ENCODE data around the gene ATG4B. TPM values are rescaled to one million over a fixed set of nuclear protein-coding genes. Genes with fewer than 3 reads are reported as not detected.

ATG4B gene
- total and polyA plus RNA-seq, 2 donors (not counting 3 experiments of a cell fraction or from before 2014, with no cell fraction given) = 83.6 to 113 TPM

DNA sequence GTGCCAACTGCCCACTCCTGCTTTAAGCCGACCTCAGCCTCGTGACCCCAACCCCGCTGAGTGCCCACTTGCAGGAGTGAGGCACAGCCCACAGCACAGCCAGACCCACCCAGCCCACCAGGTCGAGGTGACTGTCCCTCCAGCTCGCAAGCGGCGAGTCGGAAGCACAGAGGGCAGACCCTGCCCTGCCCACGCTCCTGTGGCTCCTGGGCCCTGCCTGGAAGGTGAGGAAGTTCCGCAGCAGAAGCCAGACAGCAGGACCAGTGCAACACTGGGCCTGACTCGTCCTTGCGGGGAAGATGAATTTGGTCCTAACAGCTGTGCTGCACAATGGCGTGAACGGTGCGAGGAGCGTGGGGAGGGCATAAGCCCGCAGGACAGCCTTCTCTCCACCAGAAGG lies 39.2 kb downstream of the ATG4B start:
- Histone ChIP-seq H3K4me2 (ENCODE audit: insufficient read depth, low read length) (no peak overlapping the region), H3K4me1 (ENCODE audit: control insufficient read depth, extremely low read depth, insufficient read depth, low read length) (peaks cover 11% of the 10 kb centered on the region), H4K20me1 (replicated peaks; ENCODE audit: control insufficient read depth, extremely low read depth, insufficient read depth, low read length) (no peaks in the 10 kb centered on the region), H3K4me3 (replicated peaks in 1 of 3; ENCODE audit: insufficient read depth in 1 of 3, low read depth in 1 of 3, low read length in 3 of 3) (no peak overlapping the region), H3K9me3 (replicated peaks; ENCODE audit: control insufficient read depth, insufficient read depth, low read length) (no peaks in the 10 kb centered on the region), H3K9ac (replicated peaks; ENCODE audit: extremely low read depth, insufficient read depth, low read length) (no peak overlapping the region), H3K79me2 (ENCODE audit: control insufficient read depth, insufficient read depth, low read length) (peaks cover 3% of the 10 kb centered on the region), H3K9me1 (replicated peaks; ENCODE audit: control insufficient read depth, extremely low read depth, insufficient read depth, low read length) (no peaks in the 10 kb centered on the region), H3K27me3 (ENCODE audit: control insufficient read depth in 2 of 2, insufficient read depth in 2 of 2, low read length in 2 of 2) (no peaks in the 10 kb centered on the region), H3K27ac (ENCODE audit: insufficient read depth, low read depth, low read length) (no peak overlapping the region), H2AFZ (ENCODE audit: low read depth, low read length) (no peak overlapping the region), H3K36me3 (ENCODE audit: control insufficient read depth in 2 of 2, extremely low read depth in 1 of 2, insufficient read depth in 2 of 2, low read length in 2 of 2) (peaks cover 2 to 28% of the 10 kb centered on the region in 2 experiments)
- DNase-seq (ENCODE audit: low read depth, low spot score) = no peak
- FAIRE-seq = no peak
- no peak for TF ChIP-seq POLR2A (IDR thresholded peaks at IDR 0.05; ENCODE audit: low read depth, low read length)
- no peak for TF ChIP-seq GATA2 (IDR thresholded peaks at IDR 0.05; ENCODE audit: insufficient read depth, insufficient read length, low read depth, low read length)
- no peak for TF ChIP-seq MYC (IDR thresholded peaks at IDR 0.05; ENCODE audit: low read depth, low read length)
- TF ChIP-seq, protein P1, sequence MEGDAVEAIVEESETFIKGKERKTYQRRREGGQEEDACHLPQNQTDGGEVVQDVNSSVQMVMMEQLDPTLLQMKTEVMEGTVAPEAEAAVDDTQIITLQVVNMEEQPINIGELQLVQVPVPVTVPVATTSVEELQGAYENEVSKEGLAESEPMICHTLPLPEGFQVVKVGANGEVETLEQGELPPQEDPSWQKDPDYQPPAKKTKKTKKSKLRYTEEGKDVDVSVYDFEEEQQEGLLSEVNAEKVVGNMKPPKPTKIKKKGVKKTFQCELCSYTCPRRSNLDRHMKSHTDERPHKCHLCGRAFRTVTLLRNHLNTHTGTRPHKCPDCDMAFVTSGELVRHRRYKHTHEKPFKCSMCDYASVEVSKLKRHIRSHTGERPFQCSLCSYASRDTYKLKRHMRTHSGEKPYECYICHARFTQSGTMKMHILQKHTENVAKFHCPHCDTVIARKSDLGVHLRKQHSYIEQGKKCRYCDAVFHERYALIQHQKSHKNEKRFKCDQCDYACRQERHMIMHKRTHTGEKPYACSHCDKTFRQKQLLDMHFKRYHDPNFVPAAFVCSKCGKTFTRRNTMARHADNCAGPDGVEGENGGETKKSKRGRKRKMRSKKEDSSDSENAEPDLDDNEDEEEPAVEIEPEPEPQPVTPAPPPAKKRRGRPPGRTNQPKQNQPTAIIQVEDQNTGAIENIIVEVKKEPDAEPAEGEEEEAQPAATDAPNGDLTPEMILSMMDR (IDR thresholded peaks at IDR 0.05; ENCODE audit: extremely low read depth in 1 of 2, insufficient read depth in 1 of 2, low read depth in 1 of 2, low read length in 2 of 2) = no peak
- TF ChIP-seq, protein P2, sequence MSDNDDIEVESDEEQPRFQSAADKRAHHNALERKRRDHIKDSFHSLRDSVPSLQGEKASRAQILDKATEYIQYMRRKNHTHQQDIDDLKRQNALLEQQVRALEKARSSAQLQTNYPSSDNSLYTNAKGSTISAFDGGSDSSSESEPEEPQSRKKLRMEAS (IDR thresholded peaks at IDR 0.05; ENCODE audit: insufficient read depth, insufficient read length) = no peak
- no peak for TF ChIP-seq POLR2AphosphoS5 (IDR thresholded peaks at IDR 0.05; ENCODE audit: insufficient read depth, low read depth, low read length)
- no peak for TF ChIP-seq EZH2 (IDR thresholded peaks at IDR 0.05; ENCODE audit: borderline replicate concordance, low read depth, low read length, severe bottlenecking)
- TF ChIP-seq JUN (IDR thresholded peaks at IDR 0.05; ENCODE audit: borderline replicate concordance, insufficient read depth, insufficient read length, low read depth) = no peak
- no peak for TF ChIP-seq FOS (IDR thresholded peaks at IDR 0.05; ENCODE audit: borderline replicate concordance, insufficient read depth, low read length)
- dilution Hi-C loops (cut with MboI; ENCODE audit: extremely low pct_ligation_motif_present, low sequenced_read_pairs) = no loop called here
- intact Hi-C loops (cut with micrococcal nuclease) = no loop called here
- no TSS peak for BruUV-seq (replicated peaks)
- POLR2A ChIA-PET = no interaction called here
- CTCF ChIA-PET = no interaction called here
